B cell (primary cell): ENCODE data around the gene TPST2. TPM values are rescaled to one million over a fixed set of nuclear protein-coding genes. Genes with fewer than 3 reads are reported as not detected.

Source experiments
- ATAC-seq: fragments of 200-7000 bp; cut with Tn5 transposase; one replicate; pipeline ENCODE4 v1.10.0; 2021; ENCODE audit warnings: low read depth, mild to moderate bottlenecking, moderate number of reproducible peaks, moderate library complexity
- CTCF ChIA-PET: fragments of 350-600 bp; sonication (Branson Sonifier 250); formaldehyde crosslinking; loops from one replicate; lab custom pipeline; 2021; ENCODE audit warnings: antibody characterized with exemption, inconsistent platforms; lab: Charles Lee
- POLR2A ChIA-PET: fragments of 350-600 bp; sonication (Branson Sonifier 250); formaldehyde crosslinking; loops from one replicate; lab custom pipeline; 2021; ENCODE audit warnings: antibody characterized with exemption; lab: Charles Lee
- DNase-seq: peaks from one replicate; pipeline ENCODE4 v3.0.0; 2013
- H2AFZ ChIP-seq: 2 replicates; pipeline ENCODE4 v1.6.1; 2012; ENCODE audit warnings: mild to moderate bottlenecking, low read depth, low read length; ENCODE audit not compliant: insufficient read depth, poor library complexity, severe bottlenecking
- H3K27ac ChIP-seq, 2 donors: 1 replicate in 1 of 2; 2 replicates in 1 of 2; pipeline ENCODE4 v1.5.1; 2012 to 2013; ENCODE audit warnings: low read length in 2 of 2, mild to moderate bottlenecking in 2 of 2, moderate library complexity in 1 of 2
- H3K27me3 ChIP-seq, 4 experiments: fragments of 200-600 bp in 1 of 4; sonication (generic) in 1 of 4; replicated peaks in 1 of 4; 1 replicate in 2 of 4; 2 replicates in 2 of 4; pipeline versions ENCODE4 v1.6.1 to v1.7.0; 2013 to 2016; ENCODE audit warnings: low read length in 3 of 4, mild to moderate bottlenecking in 2 of 4, mixed read lengths in 1 of 4, moderate library complexity in 1 of 4; ENCODE audit not compliant: insufficient read depth in 4 of 4, control insufficient read depth in 3 of 4; ENCODE audit errors: control extremely low read depth in 1 of 4
- H3K36me3 ChIP-seq, 2 experiments: replicated peaks in 1 of 2; 1 replicate in 1 of 2; 2 replicates in 1 of 2; pipeline versions ENCODE4 v1.6.1 to v1.7.1; 2013; ENCODE audit warnings: low read length in 1 of 2; ENCODE audit not compliant: insufficient read depth in 2 of 2, control insufficient read depth in 1 of 2; ENCODE audit errors: control extremely low read depth in 1 of 2, extremely low read depth in 1 of 2
- H3K4me1 ChIP-seq, 2 donors: fragments of 200-600 bp in 1 of 2; sonication (generic) in 1 of 2; 1 replicate in 1 of 2; 2 replicates in 1 of 2; pipeline versions ENCODE4 v1.5.1 to v1.6.1; 2013 to 2017; ENCODE audit warnings: low read length in 2 of 2; ENCODE audit not compliant: control insufficient read depth in 2 of 2, insufficient read depth in 2 of 2
- H3K4me2 ChIP-seq: replicated peaks from 2 replicates; pipeline ENCODE3; 2012; ENCODE audit warnings: mild to moderate bottlenecking, low read depth, low read length; ENCODE audit not compliant: poor library complexity, severe bottlenecking
- H3K4me3 ChIP-seq, 5 experiments: fragments of 200-600 bp in 1 of 5; sonication (generic) in 1 of 5; 1 replicate in 3 of 5; 2 replicates in 2 of 5; pipeline versions ENCODE4 v1.5.1 to v1.7.0; 2011 to 2016; ENCODE audit warnings: low read length in 4 of 5, mild to moderate bottlenecking in 4 of 5, low read depth in 2 of 5, control low read depth in 1 of 5, moderate library complexity in 1 of 5; ENCODE audit not compliant: insufficient read depth in 1 of 5; ENCODE audit errors: control extremely low read depth in 1 of 5, extremely low read depth in 1 of 5
- H3K79me2 ChIP-seq: fragments of 200-600 bp; sonication (generic); one replicate; pipeline ENCODE4 v1.6.0; 2016; ENCODE audit warnings: low read length; ENCODE audit not compliant: control insufficient read depth, insufficient read depth
- H3K9ac ChIP-seq: fragments of 200-600 bp; sonication (generic); 2 replicates; pipeline ENCODE4 v1.6.1; 2017; ENCODE audit warnings: mild to moderate bottlenecking, low read length, moderate library complexity
- H3K9me3 ChIP-seq, 3 donors: one replicate each; pipeline versions ENCODE4 v1.6.1 to v1.7.1; 2013; ENCODE audit warnings: low read length in 2 of 3; ENCODE audit not compliant: control insufficient read depth in 2 of 3, insufficient read depth in 1 of 3; ENCODE audit errors: control extremely low read depth in 1 of 3
- H4K20me1 ChIP-seq: 2 replicates; pipeline ENCODE4 v1.6.0; 2012; ENCODE audit warnings: mild to moderate bottlenecking, low read length; ENCODE audit not compliant: insufficient read depth, control insufficient read depth, poor library complexity, severe bottlenecking
- H3K27ac Mint-ChIP-seq: one replicate; pipeline ENCODE4 v1.8.0; 2021; ENCODE audit warnings: mixed read lengths
- H3K27me3 Mint-ChIP-seq: one replicate; pipeline ENCODE4 v1.8.0; 2021; ENCODE audit warnings: mixed read lengths
- H3K4me1 Mint-ChIP-seq: one replicate; pipeline ENCODE4 v1.8.0; 2021; ENCODE audit warnings: mixed read lengths
- H3K4me3 Mint-ChIP-seq: one replicate; pipeline ENCODE4 v1.8.0; 2021; ENCODE audit warnings: mixed read lengths
- H3K9me3 Mint-ChIP-seq: one replicate; pipeline ENCODE4 v1.8.0; 2022; ENCODE audit warnings: mixed read lengths; ENCODE audit not compliant: insufficient read depth
- EZH2 ChIP-seq: IDR thresholded peaks from 2 replicates; pipeline ENCODE4 v1.6.1; 2012; ENCODE audit warnings: borderline replicate concordance, low read depth, mild to moderate bottlenecking, moderate library complexity, low read length; ENCODE audit not compliant: insufficient read depth, poor library complexity, severe bottlenecking
- WGBS: methylation state at CpG from one replicate; pipeline ENCODE4 v1.1.5; 2013; ENCODE audit warnings: missing lambda C conversion rate; ENCODE audit not compliant: insufficient coverage; 5-methylcytosine and 5-hydroxymethylcytosine counted together
- intact Hi-C: fragments of 100-400 bp; cut with micrococcal nuclease; formaldehyde crosslinking; loops from one replicate; pipeline ENCODE4 v1.10.0; 2022
- polyA plus RNA-seq: library from polyadenylated mRNA; depleted of rRNA; stranded (reverse); fragments of >200 nt; gene quantifications from 2 replicates; pipeline ENCODE4 v1.2.3, GENCODE V29; 2012
- total RNA-seq, 2 donors: library from RNA; stranded (reverse); fragments of 120-200 nt in 1 of 2; gene quantifications; 1 replicate in 1 of 2; 2 replicates in 1 of 2; pipeline versions ENCODE4 v1.2.3 to v1.2.4, GENCODE V29; 2013 to 2022
- TF ChIP-seq, protein P1 (sequence below): fragments of 200-600 bp; IDR thresholded peaks from one replicate; pipeline ENCODE4 v1.8.0; 2022; ENCODE audit warnings: antibody characterized with exemption, mild to moderate bottlenecking

TPST2 gene
- total and polyA plus RNA-seq, 2 donors (not counting 1 experiment from before 2014, with no cell fraction given), result 16.6 to 43.1 TPM

DNA sequence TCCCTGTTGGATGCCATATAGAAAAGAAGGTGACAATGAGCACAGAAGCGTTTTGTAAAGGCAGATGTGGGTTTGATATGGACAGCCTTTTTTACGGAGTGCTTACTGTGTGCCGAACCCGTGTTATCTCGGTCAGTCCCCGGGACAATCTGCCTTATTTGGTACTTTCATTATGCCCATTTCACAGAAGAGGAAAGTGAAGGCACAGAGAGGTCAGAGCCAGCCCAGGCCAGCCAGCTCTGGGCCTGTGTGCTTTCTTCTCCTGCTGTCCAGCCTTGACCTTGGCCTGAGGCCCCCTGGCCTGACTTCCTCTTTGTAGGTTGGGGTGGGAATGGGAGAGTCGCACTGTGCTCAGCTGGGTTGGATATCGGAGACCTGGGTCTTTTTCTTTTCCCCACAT is 28.5 kb upstream of the TPST2 start:
- ATAC-seq (no peak), DNase-seq (no peak)
- CTCF ChIA-PET, result no interaction called here
- H3K27ac ChIP-seq, result no peak overlapping the region
- TF ChIP-seq EZH2, result no peak
- WGBS, result 98% methylated on average over 6 of the region's 8 CpGs
- no peak overlapping the region for H3K4me3 ChIP-seq
- peaks cover 19 to 32% of the 10 kb centered on the region in 2 donors for H3K4me1 ChIP-seq
- no peaks in the 10 kb centered on the region for H3K9me3 ChIP-seq
- no peaks in the 10 kb centered on the region for H3K36me3 ChIP-seq
- H3K4me3 Mint-ChIP-seq, result no peak overlapping the region
- intact Hi-C loops, result no loop called here
- H4K20me1 ChIP-seq, result no peaks in the 10 kb centered on the region
- no peaks in the 10 kb centered on the region for H3K79me2 ChIP-seq
- H3K27ac Mint-ChIP-seq, result no peak overlapping the region
- H3K4me2 ChIP-seq, result no peak overlapping the region
- H3K4me1 Mint-ChIP-seq, result peaks cover 22% of the 10 kb centered on the region
- H3K27me3 Mint-ChIP-seq, result no peaks in the 10 kb centered on the region
- no peak overlapping the region for H3K9ac ChIP-seq
- POLR2A ChIA-PET, result no interaction called here
- H3K9me3 Mint-ChIP-seq, result no peaks in the 10 kb centered on the region
- peaks cover 0 to 6% (median 0%) of the 10 kb centered on the region in 4 experiments for H3K27me3 ChIP-seq
- H2AFZ ChIP-seq, result no peak overlapping the region

DNA sequence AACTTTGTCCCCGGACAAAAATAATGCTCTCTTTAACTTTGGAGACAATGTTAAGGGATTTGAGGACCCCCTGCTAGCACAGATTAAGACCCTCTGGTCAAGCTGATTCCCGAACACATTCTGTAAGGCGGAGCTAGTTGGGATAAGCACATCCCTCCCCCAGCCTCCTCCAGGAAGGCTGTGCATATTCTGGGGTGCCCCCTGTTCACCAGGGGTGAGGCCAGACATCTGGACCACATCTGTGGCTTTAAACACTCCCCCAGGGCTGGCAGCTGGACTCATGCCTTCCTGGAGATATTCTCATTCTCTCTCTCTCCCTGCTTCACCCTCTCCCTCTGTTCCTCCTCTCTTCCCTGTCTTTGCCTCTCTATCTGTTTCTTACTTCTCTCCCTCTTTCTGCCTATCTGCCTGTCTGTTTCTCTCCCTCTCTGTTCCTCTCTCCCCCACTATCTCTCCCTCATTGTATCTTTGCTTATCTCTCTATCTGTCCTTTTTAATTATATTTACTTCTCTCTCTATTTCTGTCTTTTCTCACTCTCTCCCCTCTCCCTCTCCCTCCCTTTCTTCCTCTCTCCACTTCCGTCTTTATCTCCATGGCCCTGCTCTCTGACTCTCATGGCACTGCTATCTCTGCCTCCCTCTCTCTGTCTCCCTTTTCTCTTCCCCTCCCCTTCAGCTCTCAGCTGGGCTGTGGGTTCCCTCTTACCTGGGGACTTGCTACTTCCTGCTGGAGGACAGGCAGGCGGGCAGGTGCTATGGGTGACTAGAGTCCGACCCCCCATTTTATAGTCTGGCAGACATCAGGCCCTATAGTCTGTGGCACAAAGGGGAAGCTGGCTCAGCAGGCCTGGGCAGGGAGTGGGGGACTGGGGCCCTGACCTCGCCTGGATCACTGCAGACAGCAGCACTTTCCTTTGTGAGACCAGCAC is 27.6 kb upstream of the TPST2 start, which contains the start of gene CRYBB1:
CRYBB1 (minus strand) TSS at position 757 of the 929 bp plus-strand sequence. CDS start 1,708 bp downstream, outside the sequence.
- intact Hi-C loops, result no loop called here
- no peak within 1 kb of the TSS for H3K4me3 ChIP-seq
- ATAC-seq (no peak), DNase-seq (no peak)
- POLR2A ChIA-PET, result no interaction called here
- no peaks in the 10 kb centered on the region for H4K20me1 ChIP-seq
- H3K9me3 ChIP-seq, result no peaks in the 10 kb centered on the region
- 66% methylated on average over 4 of the region's 7 CpGs for WGBS
- H3K4me1 Mint-ChIP-seq, result peaks cover 22% of the 10 kb centered on the region
- TF ChIP-seq, protein P1, sequence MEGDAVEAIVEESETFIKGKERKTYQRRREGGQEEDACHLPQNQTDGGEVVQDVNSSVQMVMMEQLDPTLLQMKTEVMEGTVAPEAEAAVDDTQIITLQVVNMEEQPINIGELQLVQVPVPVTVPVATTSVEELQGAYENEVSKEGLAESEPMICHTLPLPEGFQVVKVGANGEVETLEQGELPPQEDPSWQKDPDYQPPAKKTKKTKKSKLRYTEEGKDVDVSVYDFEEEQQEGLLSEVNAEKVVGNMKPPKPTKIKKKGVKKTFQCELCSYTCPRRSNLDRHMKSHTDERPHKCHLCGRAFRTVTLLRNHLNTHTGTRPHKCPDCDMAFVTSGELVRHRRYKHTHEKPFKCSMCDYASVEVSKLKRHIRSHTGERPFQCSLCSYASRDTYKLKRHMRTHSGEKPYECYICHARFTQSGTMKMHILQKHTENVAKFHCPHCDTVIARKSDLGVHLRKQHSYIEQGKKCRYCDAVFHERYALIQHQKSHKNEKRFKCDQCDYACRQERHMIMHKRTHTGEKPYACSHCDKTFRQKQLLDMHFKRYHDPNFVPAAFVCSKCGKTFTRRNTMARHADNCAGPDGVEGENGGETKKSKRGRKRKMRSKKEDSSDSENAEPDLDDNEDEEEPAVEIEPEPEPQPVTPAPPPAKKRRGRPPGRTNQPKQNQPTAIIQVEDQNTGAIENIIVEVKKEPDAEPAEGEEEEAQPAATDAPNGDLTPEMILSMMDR, result no peak
- peak within 1 kb of the TSS; percentile 25 for H3K4me2 ChIP-seq
- peaks cover 19 to 32% of the 10 kb centered on the region in 2 donors for H3K4me1 ChIP-seq
- H3K27ac ChIP-seq, result no peak within 1 kb of the TSS
- peaks cover 0 to 6% (median 0%) of the 10 kb centered on the region in 4 experiments for H3K27me3 ChIP-seq
- no peaks in the 10 kb centered on the region for H3K9me3 Mint-ChIP-seq
- H3K79me2 ChIP-seq, result no peaks in the 10 kb centered on the region
- CTCF ChIA-PET, result no interaction called here
- peak within 1 kb of the TSS; percentile 57 for H2AFZ ChIP-seq
- H3K27ac Mint-ChIP-seq, result peak within 1 kb of the TSS; percentile 3
- peaks cover 6% of the 10 kb centered on the region for H3K27me3 Mint-ChIP-seq
- no peaks in the 10 kb centered on the region for H3K36me3 ChIP-seq
- H3K9ac ChIP-seq, result no peak within 1 kb of the TSS
- H3K4me3 Mint-ChIP-seq, result no peak within 1 kb of the TSS
